Caco-2 (cell line): Measurements from ENCODE around the gene MSLN. TPM values are rescaled to one million over a fixed set of nuclear protein-coding genes. Genes with fewer than 3 reads are reported as not detected.

Experiments used
- BruUV-seq: library from RNA; stranded (reverse); fragments of 400-500 nt; replicated peaks from 2 replicates; lab custom pipeline; 2021; lab: Mats Ljungman, UMichigan
- CTCF ChIA-PET: fragments of 300-600 bp; sonication (Branson Sonifier 250); formaldehyde crosslinking; loops from one replicate; lab custom pipeline; 2022; ENCODE audit warnings: antibody characterized with exemption; lab: Charles Lee
- POLR2A ChIA-PET: fragments of 300-600 bp; sonication (Branson Sonifier 250); formaldehyde crosslinking; loops from one replicate; lab custom pipeline; 2022; ENCODE audit warnings: antibody characterized with exemption; lab: Charles Lee
- DNase-seq, 2 experiments: peaks; one replicate each; pipeline versions ENCODE4 v3.0.0 to v3.0.0-alpha.2; 2020 to 2022
- H3K27me3 ChIP-seq: replicated peaks from 2 replicates; pipeline ENCODE4 v1.6.0; 2011; ENCODE audit warnings: low read length; ENCODE audit not compliant: control insufficient read depth, insufficient read depth
- H3K36me3 ChIP-seq: 2 replicates; pipeline ENCODE4 v1.5.1; 2011; ENCODE audit warnings: low read length; ENCODE audit not compliant: control insufficient read depth, insufficient read depth
- H3K4me1 ChIP-seq: fragments of 250-450 bp; sonication (Bioruptor Pico); 2 replicates; pipeline ENCODE4 v1.5.1; 2020; ENCODE audit warnings: mild to moderate bottlenecking
- H3K4me3 ChIP-seq: 2 replicates; pipeline ENCODE4 v1.5.1; 2011; ENCODE audit warnings: low read depth, mild to moderate bottlenecking, control low read depth, low read length
- H3K9me3 ChIP-seq: fragments of 250-450 bp; sonication (Bioruptor Pico); 2 replicates; pipeline ENCODE4 v1.5.1; 2020; ENCODE audit warnings: mild to moderate bottlenecking, moderate library complexity
- H3K27ac Mint-ChIP-seq: one replicate; pipeline ENCODE4 v1.8.0; 2022; ENCODE audit warnings: mixed read lengths; ENCODE audit not compliant: unreplicated experiment
- H3K27me3 Mint-ChIP-seq: one replicate; pipeline ENCODE4 v1.8.0; 2022; ENCODE audit warnings: mixed read lengths; ENCODE audit not compliant: insufficient read depth, unreplicated experiment
- H3K36me3 Mint-ChIP-seq: one replicate; pipeline ENCODE4 v1.8.0; 2022; ENCODE audit warnings: mild to moderate bottlenecking, mixed read lengths; ENCODE audit not compliant: insufficient read depth, unreplicated experiment
- H3K4me1 Mint-ChIP-seq: one replicate; pipeline ENCODE4 v1.8.0; 2022; ENCODE audit warnings: low read depth, mixed read lengths; ENCODE audit not compliant: unreplicated experiment
- H3K4me3 Mint-ChIP-seq: one replicate; pipeline ENCODE4 v1.8.0; 2022; ENCODE audit warnings: mild to moderate bottlenecking, moderate library complexity, mixed read lengths; ENCODE audit not compliant: unreplicated experiment
- H3K9me3 Mint-ChIP-seq: one replicate; pipeline ENCODE4 v1.8.0; 2022; ENCODE audit warnings: mixed read lengths; ENCODE audit not compliant: unreplicated experiment
- CTCF ChIP-seq, 2 experiments: fragments of 200-600 bp in 1 of 2; IDR thresholded peaks; 1 replicate in 1 of 2; 2 replicates in 1 of 2; pipeline versions ENCODE4 v1.5.1 to v1.8.0; 2011 to 2022; ENCODE audit warnings: antibody characterized with exemption in 1 of 2, control low read depth in 1 of 2, inconsistent platforms in 1 of 2, low read depth in 1 of 2, low read length in 1 of 2, mild to moderate bottlenecking in 1 of 2, moderate library complexity in 1 of 2; ENCODE audit not compliant: insufficient read depth in 1 of 2, severe bottlenecking in 1 of 2, unreplicated experiment in 1 of 2
- intact Hi-C: fragments of 100-400 bp; cut with micrococcal nuclease; formaldehyde crosslinking; loops from one replicate; pipeline ENCODE4 v1.10.0; 2022; ENCODE audit not compliant: unreplicated experiment
- total RNA-seq: library from RNA; stranded (reverse); gene quantifications from 2 replicates; pipeline ENCODE4 v1.2.3, GENCODE V29; 2022

Gene MSLN
- total RNA-seq, 1 experiment from 2014 or later, result 0.36 TPM

GRCh38 chr16:769184-769784 is 8.8 kb downstream of the MSLN start:
- ChIA-PET CTCF (no interaction called here), POLR2A (no interaction called here)
- BruUV-seq, result no TSS peak
- Mint-ChIP-seq H3K27ac (no peak overlapping the region), H3K4me3 (no peak overlapping the region), H3K36me3 (no peaks in the 10 kb centered on the region), H3K9me3 (no peaks in the 10 kb centered on the region), H3K4me1 (no peaks in the 10 kb centered on the region), H3K27me3 (no peaks in the 10 kb centered on the region)
- no peaks in the 10 kb centered on the region for H3K27me3 ChIP-seq
- 0 out of 2 replicates have a peak, but pooled peaks cover 2% of the 10 kb centered on the region for H3K4me1 ChIP-seq
- no peaks in the 10 kb centered on the region for H3K9me3 ChIP-seq
- DNase-seq, result no peak
- peak overlapping the region; percentile 15; the same call in 1 of the 2 replicates for H3K4me3 ChIP-seq
- no peaks in the 10 kb centered on the region for H3K36me3 ChIP-seq
- no peak for TF ChIP-seq CTCF (IDR thresholded peaks at IDR 0.05; ENCODE audit: insufficient read depth in 1 of 2, low read depth in 1 of 2, low read length in 1 of 2, severe bottlenecking in 1 of 2, unreplicated experiment in 1 of 2)
- intact Hi-C loops, result no loop called here

GRCh38 chr16:769934-770333 is 9.4 kb downstream of the MSLN start:
- no peaks in the 10 kb centered on the region for H3K9me3 Mint-ChIP-seq
- no peak for TF ChIP-seq CTCF (IDR thresholded peaks at IDR 0.05; ENCODE audit: insufficient read depth in 1 of 2, low read depth in 1 of 2, low read length in 1 of 2, severe bottlenecking in 1 of 2, unreplicated experiment in 1 of 2)
- CTCF ChIA-PET, result no interaction called here
- H3K36me3 Mint-ChIP-seq, result no peaks in the 10 kb centered on the region
- H3K4me1 Mint-ChIP-seq, result no peaks in the 10 kb centered on the region
- H3K27me3 Mint-ChIP-seq, result no peaks in the 10 kb centered on the region
- Histone ChIP-seq H3K4me1 (0 out of 2 replicates have a peak, but pooled peaks cover 2% of the 10 kb centered on the region), H3K27me3 (no peaks in the 10 kb centered on the region), H3K4me3 (no peak overlapping the region), H3K36me3 (no peaks in the 10 kb centered on the region), H3K9me3 (no peaks in the 10 kb centered on the region)
- DNase-seq, result no peak
- POLR2A ChIA-PET, result no interaction called here
- intact Hi-C loops, result no loop called here
- H3K4me3 Mint-ChIP-seq, result no peak overlapping the region
- no peak overlapping the region for H3K27ac Mint-ChIP-seq
- BruUV-seq, result no TSS peak

- H3K27me3 ChIP-seq, result no peaks in the 10 kb centered on the region
- Mint-ChIP-seq H3K4me1 (no peaks in the 10 kb centered on the region), H3K27ac (no peak overlapping the region), H3K4me3 (no peak overlapping the region), H3K36me3 (no peaks in the 10 kb centered on the region), H3K9me3 (no peaks in the 10 kb centered on the region), H3K27me3 (no peaks in the 10 kb centered on the region)
- no TSS peak for BruUV-seq
- ChIA-PET CTCF (interaction anchor here (0.7 kb wide), 1 partner anchor 8 kb away, joined by 6 read pairs; no protein-coding TSS in a partner anchor), POLR2A (no interaction called here)
- H3K4me1 ChIP-seq, result 0 out of 2 replicates have a peak, but pooled peaks cover 2% of the 10 kb centered on the region
- no peaks in the 10 kb centered on the region for H3K36me3 ChIP-seq
- TF ChIP-seq CTCF (IDR thresholded peaks at IDR 0.05; ENCODE audit: insufficient read depth in 1 of 2, low read depth in 1 of 2, low read length in 1 of 2, severe bottlenecking in 1 of 2, unreplicated experiment in 1 of 2), result no peak
- intact Hi-C loops, result no loop called here
- no peaks in the 10 kb centered on the region for H3K9me3 ChIP-seq
- DNase-seq, result no peak
- H3K4me3 ChIP-seq, result no peak overlapping the region
These were observed 9.9 kb downstream of the MSLN start for GRCh38 chr16:770411-770810.
